GM19455 (cell line): Measurements from ENCODE around the gene RPP40.
"Not testable (repeated sequence)": the region's sequence is repeated elsewhere in the genome, so short reads cannot be mapped to it uniquely, and the experiment has no call there.

Experiments
- ATAC-seq: cut with Tn5 transposase; IDR thresholded peaks from one replicate; pipeline ENCODE4 v1.9.1; 2021; ENCODE audit not compliant: unreplicated experiment

Gene RPP40

GRCh38 chr6:5003604-5004372 lies at the start of gene RPP40:
Gene RPP40 (minus strand): TSS chr6:5004037. CDS start chr6:5004002, 35 bp downstream.
- ATAC-seq = peak; percentile 97

- no peak for ATAC-seq
Measured at GRCh38 chr6:5053038-5053437, 49.2 kb upstream of the RPP40 start.

- no peak for ATAC-seq
Measured at GRCh38 chr6:5051394-5051793, 47.6 kb upstream of the RPP40 start.

- ATAC-seq = no peak
Measured at GRCh38 chr6:5050009-5050408, 46.2 kb upstream of the RPP40 start.

GRCh38 chr6:5046430-5046829 lies 42.6 kb upstream of the RPP40 start:
- ATAC-seq = no peak

GRCh38 chr6:5045416-5045815 lies 41.6 kb upstream of the RPP40 start:
- ATAC-seq = no peak

- no peak for ATAC-seq
Measured at GRCh38 chr6:5044866-5045265, 41.0 kb upstream of the RPP40 start.

- ATAC-seq = no peak
Measured at GRCh38 chr6:5042436-5042835, 38.6 kb upstream of the RPP40 start.

GRCh38 chr6:5041955-5042354 lies 38.1 kb upstream of the RPP40 start:
- ATAC-seq = no peak

- ATAC-seq = no peak
Measured at GRCh38 chr6:5036269-5036668, 32.4 kb upstream of the RPP40 start.

GRCh38 chr6:5034736-5035135 lies 30.9 kb upstream of the RPP40 start:
- ATAC-seq = no peak

GRCh38 chr6:5034328-5034727 lies 30.5 kb upstream of the RPP40 start:
- no peak for ATAC-seq

- ATAC-seq = not testable (repeated sequence)
Measured at GRCh38 chr6:5033214-5033904, 29.5 kb upstream of the RPP40 start.

- ATAC-seq = not testable (repeated sequence)
Measured at GRCh38 chr6:5032706-5033105, 28.9 kb upstream of the RPP40 start.

GRCh38 chr6:5031150-5031549 lies 27.3 kb upstream of the RPP40 start:
- ATAC-seq = no peak

- peak; percentile 94 for ATAC-seq
Measured at GRCh38 chr6:5030596-5031136, 26.8 kb upstream of the RPP40 start.

- ATAC-seq = no peak
Measured at GRCh38 chr6:5029609-5030008, 25.8 kb upstream of the RPP40 start.

- no peak for ATAC-seq
Measured at GRCh38 chr6:5028921-5029320, 25.1 kb upstream of the RPP40 start.

GRCh38 chr6:5028301-5028700 lies 24.5 kb upstream of the RPP40 start:
- no peak for ATAC-seq

- ATAC-seq = no peak
Measured at GRCh38 chr6:5025911-5026819, 22.3 kb upstream of the RPP40 start.

GRCh38 chr6:5023923-5024322 lies 20.1 kb upstream of the RPP40 start:
- ATAC-seq = no peak
